Activated CD4-positive, alpha-beta memory T cell treated with anti-CD3 and anti-CD28 coated beads for 36 hours (primary cell): ENCODE measurements around the gene GPR45. TPM values are rescaled to one million over a fixed set of nuclear protein-coding genes. Genes with fewer than 3 reads are reported as not detected.

Experiments used
- CTCF ChIA-PET: fragments of 350-600 bp; sonication (Branson Sonifier 250); formaldehyde crosslinking; loops from one replicate; lab custom pipeline; 2021; ENCODE audit warnings: antibody characterized with exemption, inconsistent platforms; lab: Charles Lee
- POLR2A ChIA-PET: fragments of 350-600 bp; sonication (Branson Sonifier 250); formaldehyde crosslinking; loops from one replicate; lab custom pipeline; 2021; ENCODE audit warnings: antibody characterized with exemption; lab: Charles Lee
- DNase-seq: peaks from one replicate; pipeline ENCODE4 v3.0.0-alpha.2; 2020
- H3K27ac Mint-ChIP-seq: one replicate; pipeline ENCODE4 v1.8.0; 2021; ENCODE audit warnings: mixed read lengths
- H3K27me3 Mint-ChIP-seq: one replicate; pipeline ENCODE4 v1.8.0; 2021; ENCODE audit warnings: mixed read lengths
- H3K36me3 Mint-ChIP-seq: one replicate; pipeline ENCODE4 v1.8.0; 2021; ENCODE audit warnings: mixed read lengths
- H3K4me1 Mint-ChIP-seq: one replicate; pipeline ENCODE4 v1.8.0; 2021; ENCODE audit warnings: low read depth, mixed read lengths
- H3K4me3 Mint-ChIP-seq: one replicate; pipeline ENCODE4 v1.8.0; 2021; ENCODE audit warnings: mild to moderate bottlenecking, mixed read lengths
- H3K9me3 Mint-ChIP-seq: one replicate; pipeline ENCODE4 v1.8.0; 2021; ENCODE audit warnings: mixed read lengths
- intact Hi-C: fragments of 100-400 bp; cut with micrococcal nuclease; formaldehyde crosslinking; loops from one replicate; pipeline ENCODE4 v1.15.1; 2023
- total RNA-seq, 2 experiments: library from RNA; stranded (reverse); gene quantifications; one replicate each; pipeline ENCODE4 v1.2.3, GENCODE V29; 2021

GPR45 gene
- total RNA-seq, 2 experiments from 2014 or later = not detected

DNA sequence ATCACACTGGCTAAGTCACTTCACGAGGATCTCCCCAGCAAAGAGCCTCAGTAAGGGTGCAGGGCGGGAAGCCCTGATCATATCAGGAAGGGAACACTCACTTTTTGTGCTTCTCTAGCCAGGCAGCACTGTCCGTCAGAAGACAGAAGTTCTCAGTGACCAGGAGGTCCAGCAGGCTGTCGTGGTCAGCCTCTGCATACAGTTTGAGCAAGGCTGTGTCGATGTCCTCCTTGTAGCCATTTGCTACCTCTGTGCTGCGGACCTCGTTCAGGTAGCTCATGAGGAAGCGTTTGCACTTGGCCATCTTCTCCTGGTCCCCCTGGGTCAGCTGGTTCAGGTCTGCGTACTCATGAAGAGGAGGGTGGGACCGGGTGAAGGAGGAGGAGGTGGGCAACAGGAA, 38.7 kb downstream of the GPR45 start:
- ChIA-PET POLR2A (no interaction called here), CTCF (interaction anchor here (1.1 kb wide), 1 partner anchor 19 kb away, joined by 4 read pairs; no protein-coding TSS in a partner anchor)
- Mint-ChIP-seq H3K27me3 (no peaks in the 10 kb centered on the region), H3K36me3 (peaks cover 52% of the 10 kb centered on the region), H3K27ac (no peak overlapping the region), H3K4me1 (no peaks in the 10 kb centered on the region), H3K9me3 (no peaks in the 10 kb centered on the region), H3K4me3 (no peak overlapping the region)
- no peak for DNase-seq
- intact Hi-C loops = no loop called here

DNA sequence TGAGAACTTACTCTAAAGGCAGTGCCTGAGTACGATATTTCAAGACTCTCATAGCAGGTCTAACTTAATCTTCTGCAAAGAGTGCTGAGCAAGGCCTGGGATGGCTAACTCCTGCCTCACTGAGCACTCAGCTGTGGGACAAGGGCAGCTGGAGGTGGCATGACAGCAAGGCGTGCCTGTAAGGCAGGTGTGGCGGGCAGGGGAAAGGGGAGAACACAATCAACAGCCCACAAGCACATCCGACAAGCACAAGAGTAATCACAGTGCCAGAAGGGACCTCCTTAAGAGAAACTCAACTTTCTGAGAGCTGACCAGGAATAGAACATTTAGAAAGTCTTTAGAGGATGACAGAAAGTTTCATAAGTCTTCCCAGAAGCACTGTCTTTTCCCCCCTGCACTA, 42.0 kb downstream of the GPR45 start:
- peaks cover 44% of the 10 kb centered on the region for H3K36me3 Mint-ChIP-seq

DNA sequence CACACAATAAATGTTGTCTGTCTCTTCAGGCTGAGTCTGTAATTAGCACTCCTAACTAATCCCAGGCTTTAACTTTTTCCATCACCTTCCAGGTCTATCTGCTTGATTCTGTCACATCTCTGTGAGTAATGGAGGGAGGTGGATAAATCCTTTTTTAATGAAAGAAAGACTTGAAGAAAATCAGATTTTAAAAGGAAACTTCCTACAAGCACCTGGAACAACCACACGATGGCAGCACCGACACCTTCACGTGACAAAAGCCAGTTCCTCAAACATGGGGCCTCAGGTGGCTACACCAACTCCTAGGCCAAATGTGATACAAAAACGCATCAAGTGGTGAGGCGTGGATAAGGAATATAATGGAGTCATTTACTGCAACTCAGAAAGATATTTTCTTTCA, 46.1 kb downstream of the GPR45 start:
- ChIA-PET CTCF (interaction anchor here (0.6 to 1.7 kb wide), 12 partner anchors 9 to 233 kb away, joined by 3 to 5 read pairs (median 3); partner anchors contain the start of gene C2orf49), POLR2A (no interaction called here)
- H3K27me3 Mint-ChIP-seq = no peaks in the 10 kb centered on the region
- H3K4me1 Mint-ChIP-seq = peaks cover 1% of the 10 kb centered on the region
- no peaks in the 10 kb centered on the region for H3K9me3 Mint-ChIP-seq
- no peak overlapping the region for H3K4me3 Mint-ChIP-seq
- peaks cover 28% of the 10 kb centered on the region for H3K36me3 Mint-ChIP-seq
- DNase-seq = peak; percentile 53
- no peak overlapping the region for H3K27ac Mint-ChIP-seq
- intact Hi-C loops = loop anchor here (2.0 kb wide), 1 partner anchor 41 kb away; the partner anchor contains the start of gene TGFBRAP1

More for the DNA sequence above, 42.0 kb downstream of the GPR45 start:
- intact Hi-C loops = no loop called here
- no peaks in the 10 kb centered on the region for H3K9me3 Mint-ChIP-seq
- H3K27me3 Mint-ChIP-seq = no peaks in the 10 kb centered on the region
- H3K4me3 Mint-ChIP-seq = no peak overlapping the region
- DNase-seq = no peak
- CTCF ChIA-PET = no interaction called here
- POLR2A ChIA-PET = no interaction called here
- no peak overlapping the region for H3K27ac Mint-ChIP-seq
- peaks cover 1% of the 10 kb centered on the region for H3K4me1 Mint-ChIP-seq

DNA sequence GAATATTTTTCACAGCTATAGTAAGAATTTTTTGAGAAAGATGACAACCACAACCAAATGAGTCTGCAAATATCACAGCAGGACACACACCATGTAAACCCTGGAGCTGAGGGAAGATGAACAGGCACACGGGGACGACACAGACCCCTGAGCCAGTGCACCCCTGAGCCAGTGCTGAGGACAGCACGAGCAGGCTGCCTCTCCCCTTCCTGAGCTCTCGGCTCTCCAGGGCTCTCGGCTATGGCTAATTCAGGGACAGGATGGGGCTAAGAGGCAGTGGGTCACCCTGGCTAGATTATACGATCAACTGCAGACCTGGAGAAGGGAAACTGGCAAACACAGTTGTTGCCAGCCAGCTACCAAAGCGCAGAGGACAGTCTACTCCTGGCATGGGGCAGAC, 46.6 kb downstream of the GPR45 start:
- intact Hi-C loops = no loop called here
- no peak overlapping the region for H3K27ac Mint-ChIP-seq
- ChIA-PET POLR2A (no interaction called here), CTCF (interaction anchor here (0.6 to 1.7 kb wide), 12 partner anchors 9 to 233 kb away, joined by 3 to 5 read pairs (median 3); partner anchors contain the start of gene C2orf49)
- H3K4me3 Mint-ChIP-seq = no peak overlapping the region
- no peaks in the 10 kb centered on the region for H3K9me3 Mint-ChIP-seq
- H3K4me1 Mint-ChIP-seq = peaks cover 1% of the 10 kb centered on the region
- H3K36me3 Mint-ChIP-seq = peaks cover 26% of the 10 kb centered on the region
- no peaks in the 10 kb centered on the region for H3K27me3 Mint-ChIP-seq
- no peak for DNase-seq

DNA sequence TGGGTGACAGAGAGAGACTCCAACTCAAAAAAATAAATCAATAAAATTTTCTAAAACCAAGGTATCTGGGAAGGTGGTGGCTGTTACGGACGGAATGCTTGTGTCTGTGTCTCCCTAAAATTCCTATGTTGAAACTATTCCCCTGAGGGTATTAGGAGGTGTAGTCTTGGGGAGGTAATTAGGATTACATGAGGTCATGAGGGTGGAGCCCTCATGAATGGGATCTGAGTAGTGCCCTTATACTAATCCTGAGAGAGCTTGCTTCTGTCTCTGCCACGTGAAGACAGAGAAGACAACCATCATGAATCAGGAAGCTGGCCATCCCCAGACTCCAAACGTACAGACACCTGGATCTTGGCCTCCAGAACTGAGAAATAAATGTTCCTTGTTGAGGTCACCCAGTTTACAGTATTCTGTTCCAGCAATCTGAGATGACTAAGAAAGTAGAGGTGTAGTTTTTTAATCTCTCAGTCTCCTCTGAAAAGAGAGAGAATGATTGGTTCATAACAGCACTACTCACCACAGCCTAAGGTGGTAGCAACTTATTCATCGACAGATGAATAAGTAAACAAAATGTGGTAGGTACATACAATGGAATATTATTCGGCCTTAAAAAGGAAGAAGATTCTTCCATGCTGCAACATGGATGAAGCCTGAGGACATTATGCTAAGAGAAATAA, 49.6 kb downstream of the GPR45 start:
- Mint-ChIP-seq H3K9me3 (no peaks in the 10 kb centered on the region), H3K36me3 (peaks cover 35% of the 10 kb centered on the region), H3K4me3 (no peak overlapping the region), H3K27me3 (no peaks in the 10 kb centered on the region), H3K27ac (no peak overlapping the region), H3K4me1 (peaks cover 1% of the 10 kb centered on the region)
- DNase-seq = no peak
- ChIA-PET CTCF (no interaction called here), POLR2A (no interaction called here)
- intact Hi-C loops = no loop called here

DNA sequence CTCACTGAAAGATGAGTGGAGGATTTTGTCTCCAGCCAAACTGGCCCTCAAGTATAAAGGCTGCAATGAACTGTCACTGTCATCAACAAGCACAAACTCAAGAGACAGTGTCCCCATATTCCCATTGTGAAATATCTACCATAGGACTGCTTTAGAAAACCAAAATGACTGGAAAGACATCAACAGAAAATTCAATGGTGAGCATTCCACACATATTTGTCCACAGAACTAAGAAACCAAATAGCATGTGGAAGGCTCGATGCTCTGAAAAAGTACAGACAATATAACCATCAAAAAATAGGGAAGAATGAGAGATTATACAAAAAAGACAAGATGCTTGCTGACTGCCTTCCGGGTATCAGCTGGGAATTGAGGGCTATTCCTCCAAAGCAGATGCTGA, 50.4 kb downstream of the GPR45 start:
- H3K4me1 Mint-ChIP-seq = peaks cover 1% of the 10 kb centered on the region
- intact Hi-C loops = no loop called here
- no peak overlapping the region for H3K27ac Mint-ChIP-seq
- H3K36me3 Mint-ChIP-seq = peaks cover 40% of the 10 kb centered on the region
- DNase-seq = no peak
- H3K27me3 Mint-ChIP-seq = no peaks in the 10 kb centered on the region
- CTCF ChIA-PET = no interaction called here
- POLR2A ChIA-PET = no interaction called here
- no peaks in the 10 kb centered on the region for H3K9me3 Mint-ChIP-seq
- no peak overlapping the region for H3K4me3 Mint-ChIP-seq

Other genes with a start within 250 kb of the GPR45 start
- gene MRPS9, start 203.7 kb upstream of the GPR45 start, total RNA-seq = 10 to 100 TPM; 38.2 to 39.3 TPM
- gene TGFBRAP1, start 88.0 kb downstream of the GPR45 start, total RNA-seq = 10 to 100 TPM; 16.8 to 16.9 TPM
- gene C2orf49, start 95.8 kb downstream of the GPR45 start, total RNA-seq = 10 to 100 TPM; 16.9 to 20.2 TPM
- 1 to 10 TPM; 1.3 to 1.5 TPM for gene FHL2, start 157.3 kb downstream of the GPR45 start, total RNA-seq